ENCODE measurements around the gene CD34.

DNA sequence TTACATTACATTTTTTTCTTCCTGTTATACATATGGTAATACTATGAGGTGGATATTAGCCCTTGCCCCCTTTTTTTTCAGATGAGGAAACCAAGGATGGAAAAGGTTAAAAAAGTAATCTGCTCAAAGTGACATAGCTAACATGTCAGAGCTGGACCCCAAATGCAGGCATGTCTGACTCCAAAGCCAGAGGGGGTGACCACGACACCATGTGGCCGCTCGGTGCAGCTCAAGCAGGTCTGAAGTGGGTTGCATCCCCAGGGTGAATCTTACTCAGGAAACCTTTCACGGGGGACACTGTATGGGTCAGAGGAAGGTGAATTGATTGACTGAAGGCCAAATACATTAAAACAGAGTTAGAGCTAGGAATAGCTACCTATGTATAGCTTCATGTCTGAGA is 34.8 kb downstream of the CD34 start:
- TF ChIP-seq, protein P1, sequence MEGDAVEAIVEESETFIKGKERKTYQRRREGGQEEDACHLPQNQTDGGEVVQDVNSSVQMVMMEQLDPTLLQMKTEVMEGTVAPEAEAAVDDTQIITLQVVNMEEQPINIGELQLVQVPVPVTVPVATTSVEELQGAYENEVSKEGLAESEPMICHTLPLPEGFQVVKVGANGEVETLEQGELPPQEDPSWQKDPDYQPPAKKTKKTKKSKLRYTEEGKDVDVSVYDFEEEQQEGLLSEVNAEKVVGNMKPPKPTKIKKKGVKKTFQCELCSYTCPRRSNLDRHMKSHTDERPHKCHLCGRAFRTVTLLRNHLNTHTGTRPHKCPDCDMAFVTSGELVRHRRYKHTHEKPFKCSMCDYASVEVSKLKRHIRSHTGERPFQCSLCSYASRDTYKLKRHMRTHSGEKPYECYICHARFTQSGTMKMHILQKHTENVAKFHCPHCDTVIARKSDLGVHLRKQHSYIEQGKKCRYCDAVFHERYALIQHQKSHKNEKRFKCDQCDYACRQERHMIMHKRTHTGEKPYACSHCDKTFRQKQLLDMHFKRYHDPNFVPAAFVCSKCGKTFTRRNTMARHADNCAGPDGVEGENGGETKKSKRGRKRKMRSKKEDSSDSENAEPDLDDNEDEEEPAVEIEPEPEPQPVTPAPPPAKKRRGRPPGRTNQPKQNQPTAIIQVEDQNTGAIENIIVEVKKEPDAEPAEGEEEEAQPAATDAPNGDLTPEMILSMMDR (IDR thresholded peaks at IDR 0.05): no peak
- TF ChIP-seq POLR2A (IDR thresholded peaks at IDR 0.05): no peak

Measured in uterus (tissue), 2 donors.